Central memory CD8-positive, alpha-beta T cell (primary cell): ENCODE data around the gene CFAP45.

Source experiments
- ATAC-seq: fragments of 150-1000 bp; cut with Tn5 transposase; replicated peaks from 2 replicates; pipeline ENCODE4 v1.10.0; 2022; ENCODE audit warnings: mild to moderate bottlenecking, moderate FRiP score, moderate number of reproducible peaks; ENCODE audit not compliant: poor library complexity, severe bottlenecking; ENCODE audit errors: extremely low read depth
- DNase-seq, 2 donors: peaks; one replicate each; pipeline ENCODE4 v3.0.0; 2021; ENCODE audit warnings: low spot score in 2 of 2
- H3K27ac Mint-ChIP-seq: one replicate; pipeline ENCODE4 v1.8.0; 2022; ENCODE audit warnings: low read depth, mild to moderate bottlenecking, moderate library complexity, mixed read lengths
- H3K27me3 Mint-ChIP-seq: one replicate; pipeline ENCODE4 v1.8.0; 2022; ENCODE audit warnings: mixed read lengths
- H3K36me3 Mint-ChIP-seq: one replicate; pipeline ENCODE4 v1.8.0; 2022; ENCODE audit warnings: mild to moderate bottlenecking, moderate library complexity, mixed read lengths; ENCODE audit not compliant: insufficient read depth
- H3K4me1 Mint-ChIP-seq: one replicate; pipeline ENCODE4 v1.8.0; 2022; ENCODE audit warnings: mixed read lengths
- H3K4me3 Mint-ChIP-seq: one replicate; pipeline ENCODE4 v1.8.0; 2022; ENCODE audit warnings: mild to moderate bottlenecking, moderate library complexity, mixed read lengths
- H3K9me3 Mint-ChIP-seq: one replicate; pipeline ENCODE4 v1.8.0; 2022; ENCODE audit warnings: mixed read lengths

CFAP45 gene

DNA sequence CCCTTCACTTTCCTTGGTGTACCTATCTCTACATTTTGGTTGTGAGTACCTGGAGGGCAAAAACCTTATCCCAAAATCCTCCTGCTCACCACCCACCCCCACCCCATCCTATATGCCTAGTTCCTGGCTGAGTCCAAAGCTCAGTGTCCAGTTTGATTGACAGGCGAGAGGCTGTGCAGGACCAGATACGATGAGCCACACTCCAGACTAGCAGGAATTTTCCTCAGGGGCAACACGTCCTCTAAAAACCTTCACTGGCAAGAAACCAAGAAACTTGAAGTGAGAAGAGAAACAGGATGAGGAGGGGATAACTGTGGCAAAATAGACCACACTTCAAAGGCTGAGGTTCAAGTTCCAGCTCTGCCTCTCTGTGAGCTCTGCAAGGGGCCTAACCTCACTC, 74.4 kb downstream of the CFAP45 start:
- Mint-ChIP-seq H3K4me3 (peak overlapping the region; percentile 75), H3K27me3 (no peaks in the 10 kb centered on the region), H3K27ac (peak overlapping the region; percentile 75), H3K36me3 (peaks cover 19% of the 10 kb centered on the region), H3K4me1 (peaks cover 96% of the 10 kb centered on the region), H3K9me3 (peaks cover 7% of the 10 kb centered on the region)
- DNase-seq (no peak), ATAC-seq (no peak)

DNA sequence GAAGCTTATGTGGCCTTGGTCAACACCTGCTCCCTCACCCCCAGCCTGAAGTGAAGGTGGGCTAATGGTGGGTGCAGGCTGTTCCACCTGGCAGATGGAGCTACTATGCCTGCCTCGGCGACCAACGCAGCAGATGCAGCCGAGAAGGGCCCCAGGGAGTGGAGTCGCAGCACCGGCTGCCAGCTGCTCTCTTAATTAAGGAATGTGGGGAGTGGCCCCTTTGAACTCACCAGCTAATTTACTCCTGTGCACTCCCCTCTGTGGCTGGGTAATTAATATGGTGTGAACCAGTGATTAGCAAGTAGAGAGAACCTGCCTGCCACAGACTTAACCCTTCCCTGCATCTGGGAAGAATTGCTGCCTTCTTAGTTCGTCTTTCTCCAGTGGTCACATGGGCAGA, 76.6 kb downstream of the CFAP45 start:
- DNase-seq (no peak), ATAC-seq (no peak)
- Mint-ChIP-seq H3K27me3 (no peaks in the 10 kb centered on the region), H3K27ac (peak overlapping the region; percentile 64), H3K9me3 (no peaks in the 10 kb centered on the region), H3K36me3 (peaks cover 16% of the 10 kb centered on the region), H3K4me3 (peak overlapping the region; percentile 29), H3K4me1 (peaks cover 91% of the 10 kb centered on the region)
